Hepatocyte (in vitro differentiated cells): ENCODE measurements around the gene DUSP16. TPM values are rescaled to one million over a fixed set of nuclear protein-coding genes. Genes with fewer than 3 reads are reported as not detected.
"Not testable (repeated sequence)": the region's sequence is repeated elsewhere in the genome, so short reads cannot be mapped to it uniquely, and the experiment has no call there.

Source experiments
- DNase-seq: peaks from one replicate; pipeline ENCODE4 v3.0.0-alpha.2; 2016; ENCODE audit warnings: low spot score
- H2AFZ ChIP-seq: fragments of 200-600 bp; sonication (generic); 2 replicates; pipeline ENCODE4 v1.6.0; 2016; ENCODE audit warnings: antibody characterized with exemption, mild to moderate bottlenecking
- H3K27ac ChIP-seq: fragments of 200-600 bp; sonication (generic); 2 replicates; pipeline ENCODE4 v1.5.1; 2016; ENCODE audit warnings: mild to moderate bottlenecking
- H3K27me3 ChIP-seq: fragments of 200-600 bp; sonication (generic); 2 replicates; pipeline ENCODE4 v1.6.1; 2016
- H3K36me3 ChIP-seq: fragments of 200-600 bp; sonication (generic); replicated peaks from 2 replicates; pipeline ENCODE4 v1.5.1; 2016; ENCODE audit warnings: low read depth; ENCODE audit not compliant: insufficient read depth
- H3K4me1 ChIP-seq: fragments of 200-600 bp; sonication (generic); 2 replicates; pipeline ENCODE4 v1.5.1; 2016; ENCODE audit warnings: mild to moderate bottlenecking, moderate library complexity; ENCODE audit not compliant: insufficient read depth
- H3K4me2 ChIP-seq: fragments of 200-600 bp; sonication (generic); 2 replicates; pipeline ENCODE4 v1.6.0; 2016
- H3K4me3 ChIP-seq: fragments of 200-600 bp; sonication (generic); 2 replicates; pipeline ENCODE4 v1.5.1; 2016; ENCODE audit warnings: mild to moderate bottlenecking
- H3K79me2 ChIP-seq: fragments of 200-600 bp; sonication (generic); 2 replicates; pipeline ENCODE4 v1.6.0; 2017; ENCODE audit warnings: mild to moderate bottlenecking
- H3K9me2 ChIP-seq: fragments of 200-600 bp; sonication (generic); replicated peaks from 2 replicates; pipeline ENCODE4 v1.6.0; 2017; ENCODE audit warnings: mild to moderate bottlenecking; ENCODE audit not compliant: insufficient read depth
- H3K9me3 ChIP-seq: fragments of 200-600 bp; sonication (generic); 2 replicates; pipeline ENCODE4 v1.5.1; 2016; ENCODE audit warnings: low read depth, mild to moderate bottlenecking
- H4K20me1 ChIP-seq: fragments of 200-600 bp; sonication (generic); 2 replicates; pipeline ENCODE4 v1.6.0; 2016; ENCODE audit warnings: mild to moderate bottlenecking; ENCODE audit not compliant: insufficient read depth, poor library complexity, severe bottlenecking
- EZH2 ChIP-seq: fragments of 200-600 bp; sonication (generic); IDR thresholded peaks from 2 replicates; pipeline ENCODE4 v1.6.1; 2016; ENCODE audit warnings: antibody characterized with exemption, mild to moderate bottlenecking, borderline replicate concordance
- EZH2phosphoT487 ChIP-seq: fragments of 200-600 bp; sonication (generic); IDR thresholded peaks from one replicate; pipeline ENCODE4 v1.6.1; 2018; ENCODE audit warnings: antibody characterized with exemption, mild to moderate bottlenecking, low read depth, moderate library complexity; ENCODE audit not compliant: unreplicated experiment, severe bottlenecking
- WGBS: methylation state at CpG from one replicate; pipeline ENCODE4 v1.1.6; 2016; ENCODE audit warnings: low lambda C conversion rate; ENCODE audit errors: missing lambda C conversion rate; 5-methylcytosine and 5-hydroxymethylcytosine counted together
- polyA plus RNA-seq: library from polyadenylated mRNA; unstranded; fragments of >200 nt; fragmentation: Nextera tagmentation; extraction: Ambion mirVana; gene quantifications from 2 replicates; pipeline ENCODE4 v1.2.1, GENCODE V29; 2016
- total RNA-seq: library from RNA; depleted of rRNA; stranded (reverse); fragments of >200 nt; gene quantifications from 2 replicates; pipeline ENCODE4 v1.2.3, GENCODE V29; 2014
- TF ChIP-seq, protein P1 (sequence below): fragments of 200-600 bp; sonication (generic); IDR thresholded peaks from 2 replicates; pipeline ENCODE4 v1.5.1; 2016; ENCODE audit warnings: antibody characterized with exemption, mild to moderate bottlenecking; ENCODE audit not compliant: poor library complexity

DUSP16 gene
- total and polyA plus RNA-seq, 2 experiments from 2014 or later = 13.4 to 74.1 TPM

DNA sequence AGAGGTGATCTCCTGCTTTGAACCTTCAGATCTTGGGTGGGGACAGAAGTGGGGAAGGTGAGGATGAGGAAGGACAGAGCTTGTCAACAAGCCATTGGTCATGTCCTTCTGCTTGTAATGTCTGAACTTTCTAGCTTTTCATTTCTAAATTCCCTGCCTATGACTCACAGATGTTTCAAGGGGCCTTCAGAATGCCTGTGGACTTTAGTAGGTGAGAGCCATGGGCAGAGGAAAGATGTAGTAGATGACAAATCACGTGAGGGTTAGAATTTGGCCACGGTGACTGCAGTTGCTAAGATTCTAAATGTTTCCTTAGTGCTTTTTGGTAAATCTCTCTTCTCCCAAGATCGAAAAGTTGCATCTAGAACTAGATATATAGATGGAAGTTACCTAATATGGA, 30.3 kb upstream of the DUSP16 start:
- peak overlapping the region; percentile 17 for H3K27ac ChIP-seq
- H3K4me3 ChIP-seq = no peak overlapping the region
- no peaks in the 10 kb centered on the region for H3K36me3 ChIP-seq
- H3K79me2 ChIP-seq = no peaks in the 10 kb centered on the region
- H3K4me2 ChIP-seq = no peak overlapping the region
- H2AFZ ChIP-seq = no peak overlapping the region
- no peaks in the 10 kb centered on the region for H3K9me3 ChIP-seq
- DNase-seq = peak; percentile 39
- WGBS = 68% methylated on average over 3 of the region's 3 CpGs
- no peaks in the 10 kb centered on the region for H3K27me3 ChIP-seq
- no peaks in the 10 kb centered on the region for H4K20me1 ChIP-seq
- no peaks in the 10 kb centered on the region for H3K9me2 ChIP-seq
- no peaks in the 10 kb centered on the region for H3K4me1 ChIP-seq
- TF ChIP-seq, protein P1, sequence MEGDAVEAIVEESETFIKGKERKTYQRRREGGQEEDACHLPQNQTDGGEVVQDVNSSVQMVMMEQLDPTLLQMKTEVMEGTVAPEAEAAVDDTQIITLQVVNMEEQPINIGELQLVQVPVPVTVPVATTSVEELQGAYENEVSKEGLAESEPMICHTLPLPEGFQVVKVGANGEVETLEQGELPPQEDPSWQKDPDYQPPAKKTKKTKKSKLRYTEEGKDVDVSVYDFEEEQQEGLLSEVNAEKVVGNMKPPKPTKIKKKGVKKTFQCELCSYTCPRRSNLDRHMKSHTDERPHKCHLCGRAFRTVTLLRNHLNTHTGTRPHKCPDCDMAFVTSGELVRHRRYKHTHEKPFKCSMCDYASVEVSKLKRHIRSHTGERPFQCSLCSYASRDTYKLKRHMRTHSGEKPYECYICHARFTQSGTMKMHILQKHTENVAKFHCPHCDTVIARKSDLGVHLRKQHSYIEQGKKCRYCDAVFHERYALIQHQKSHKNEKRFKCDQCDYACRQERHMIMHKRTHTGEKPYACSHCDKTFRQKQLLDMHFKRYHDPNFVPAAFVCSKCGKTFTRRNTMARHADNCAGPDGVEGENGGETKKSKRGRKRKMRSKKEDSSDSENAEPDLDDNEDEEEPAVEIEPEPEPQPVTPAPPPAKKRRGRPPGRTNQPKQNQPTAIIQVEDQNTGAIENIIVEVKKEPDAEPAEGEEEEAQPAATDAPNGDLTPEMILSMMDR = no peak
- no peak for TF ChIP-seq EZH2
- TF ChIP-seq EZH2phosphoT487 = no peak

DNA sequence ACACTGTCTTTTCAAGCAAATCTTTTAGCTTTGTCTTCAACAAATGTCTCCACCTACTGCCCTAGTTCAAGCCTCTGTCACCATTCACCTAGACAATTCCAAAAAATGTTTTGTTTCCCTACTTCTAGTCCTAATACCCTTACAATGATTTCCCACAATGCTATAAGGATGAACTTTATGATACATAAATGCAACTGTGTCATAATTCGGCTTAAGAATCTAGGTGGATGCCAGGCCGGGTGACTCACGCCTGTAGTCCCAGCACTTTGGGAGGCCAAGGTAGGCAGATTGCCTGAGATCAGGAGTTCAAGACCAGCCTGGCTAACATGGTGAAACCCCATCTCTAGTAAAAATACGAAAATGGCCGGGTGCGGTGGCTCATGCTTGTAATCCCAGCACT, 28.3 kb upstream of the DUSP16 start:
- H3K27ac ChIP-seq = no peak overlapping the region
- H4K20me1 ChIP-seq = no peaks in the 10 kb centered on the region
- no peaks in the 10 kb centered on the region for H3K79me2 ChIP-seq
- H3K9me3 ChIP-seq = no peaks in the 10 kb centered on the region
- no peak overlapping the region for H2AFZ ChIP-seq
- no peak overlapping the region for H3K4me3 ChIP-seq
- no peaks in the 10 kb centered on the region for H3K9me2 ChIP-seq
- TF ChIP-seq EZH2phosphoT487 (no peak), EZH2 (no peak)
- TF ChIP-seq, protein P1 = no peak
- no peaks in the 10 kb centered on the region for H3K36me3 ChIP-seq
- no peak for DNase-seq
- 99% methylated on average over 6 of the region's 6 CpGs for WGBS
- H3K4me1 ChIP-seq = no peaks in the 10 kb centered on the region
- no peak overlapping the region for H3K4me2 ChIP-seq
- H3K27me3 ChIP-seq = no peaks in the 10 kb centered on the region

DNA sequence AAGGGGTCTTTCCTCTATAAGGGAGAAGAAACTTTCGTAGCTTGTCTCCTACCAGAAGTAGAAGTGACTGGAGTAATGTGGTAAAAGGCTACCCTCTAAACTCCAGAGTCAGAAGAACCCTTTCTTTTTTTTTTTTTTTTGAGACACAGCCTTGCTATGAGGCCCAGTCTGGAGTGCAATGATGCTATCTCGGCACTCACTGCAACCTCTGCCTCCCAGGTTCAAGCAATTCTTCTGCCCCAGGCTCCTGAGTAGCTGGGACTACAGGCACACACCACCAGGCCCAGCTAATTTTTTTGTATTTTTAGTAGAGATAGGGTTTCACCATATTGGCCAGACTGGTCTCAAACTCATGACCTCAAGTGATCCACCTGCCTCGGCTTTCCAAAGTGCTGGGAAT, 25.8 kb upstream of the DUSP16 start:
- not testable (repeated sequence) for DNase-seq, H3K4me2 ChIP-seq, H3K9me3 ChIP-seq, H3K27ac ChIP-seq, H3K9me2 ChIP-seq, H3K36me3 ChIP-seq, H3K4me3 ChIP-seq, H4K20me1 ChIP-seq, H2AFZ ChIP-seq, H3K4me1 ChIP-seq, H3K27me3 ChIP-seq, H3K79me2 ChIP-seq
- 86% methylated on average over 3 of the region's 3 CpGs for WGBS

DNA sequence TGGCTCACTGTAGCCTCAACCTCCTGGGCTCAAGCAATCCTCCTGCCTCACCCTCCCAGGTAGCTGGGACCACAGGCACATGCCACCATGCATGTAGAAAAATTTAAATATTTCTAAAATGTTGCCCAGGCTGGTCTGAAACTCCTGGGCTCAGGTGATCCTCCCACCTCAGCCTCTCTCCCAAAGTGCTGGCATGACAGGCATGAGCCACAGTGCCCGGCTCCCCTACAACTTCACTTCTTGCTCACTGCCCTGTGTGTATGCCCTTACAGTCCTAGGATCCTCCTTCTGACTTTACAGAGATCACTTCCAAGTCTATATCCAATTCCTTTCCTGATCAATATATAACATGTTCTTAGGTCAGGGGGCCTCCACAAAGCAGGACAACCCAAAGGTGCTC, 25.2 kb upstream of the DUSP16 start:
- H2AFZ ChIP-seq = no peak overlapping the region
- WGBS = 100% methylated on average over 1 of the region's 1 CpG
- H3K27ac ChIP-seq = peak overlapping the region; percentile 3
- H3K79me2 ChIP-seq = no peaks in the 10 kb centered on the region
- no peak overlapping the region for H3K4me3 ChIP-seq
- H3K9me3 ChIP-seq = no peaks in the 10 kb centered on the region
- no peak overlapping the region for H3K4me2 ChIP-seq
- H3K27me3 ChIP-seq = no peaks in the 10 kb centered on the region
- no peaks in the 10 kb centered on the region for H4K20me1 ChIP-seq
- H3K36me3 ChIP-seq = no peaks in the 10 kb centered on the region
- no peak for DNase-seq
- no peaks in the 10 kb centered on the region for H3K4me1 ChIP-seq
- no peaks in the 10 kb centered on the region for H3K9me2 ChIP-seq
- TF ChIP-seq EZH2phosphoT487 (no peak), EZH2 (no peak)
- TF ChIP-seq, protein P1 = no peak
